ENCODE results near the gene PNPLA1.

PNPLA1 gene

DNA sequence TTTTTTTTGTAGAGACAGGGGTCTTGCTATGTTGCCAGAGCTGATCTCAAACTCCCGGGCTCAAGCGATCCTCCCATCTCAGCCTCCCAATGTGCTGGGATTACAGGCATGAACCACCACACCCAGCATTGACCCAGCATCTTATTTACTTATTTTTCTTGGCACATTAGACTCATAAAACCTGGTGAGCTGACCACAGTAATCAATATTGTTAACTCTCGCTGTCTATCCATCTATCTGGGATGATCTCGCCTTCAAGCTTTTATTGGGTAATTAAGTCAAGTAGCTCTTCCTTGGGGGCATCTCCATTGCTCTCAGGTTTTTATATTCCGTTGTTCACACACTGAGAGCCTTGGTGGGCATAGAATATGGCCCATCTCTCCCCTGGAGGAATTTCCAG is 17.0 kb downstream of the PNPLA1 start:
- Histone ChIP-seq H3K36me3 (ENCODE audit: low read length) (no peaks in the 10 kb centered on the region), H3K27me3 (ENCODE audit: low read length) (peaks cover 3% of the 10 kb centered on the region; the same call in 1 of the 2 replicates), H3K9me2 (replicated peaks; ENCODE audit: insufficient read depth, low read length) (no peaks in the 10 kb centered on the region), H3K79me2 (ENCODE audit: insufficient read depth, low read length) (no peaks in the 10 kb centered on the region), H3F3A (ENCODE audit: insufficient read depth) (no peaks in the 10 kb centered on the region), H3K4me3 (ENCODE audit: insufficient read depth, low read length, poor library complexity, severe bottlenecking) (no peak overlapping the region), H3K9me3 (ENCODE audit: insufficient read depth, low read length) (no peaks in the 10 kb centered on the region), H3K27ac (ENCODE audit: low read depth, low read length) (no peak overlapping the region), H3K4me2 (ENCODE audit: low read depth, low read length, poor library complexity, severe bottlenecking) (no peak overlapping the region), H2AFZ (ENCODE audit: low read depth, low read length, severe bottlenecking) (no peak overlapping the region), H4K20me1 (ENCODE audit: low read depth, low read length) (no peaks in the 10 kb centered on the region), H3K9ac (ENCODE audit: low read length) (no peak overlapping the region)
- TF ChIP-seq CTCF (IDR thresholded peaks at IDR 0.05; ENCODE audit: insufficient read depth, low read length, poor library complexity, severe bottlenecking) = no peak
- TF ChIP-seq EZH2phosphoT487 (conservative IDR thresholded peaks at IDR 0.05; ENCODE audit: low read length) = no peak

- Histone ChIP-seq H3K9me2 (replicated peaks; ENCODE audit: insufficient read depth, low read length) (no peaks in the 10 kb centered on the region), H3K36me3 (ENCODE audit: low read length) (no peaks in the 10 kb centered on the region), H2AFZ (ENCODE audit: low read depth, low read length, severe bottlenecking) (no peak overlapping the region), H4K20me1 (ENCODE audit: low read depth, low read length) (no peaks in the 10 kb centered on the region), H3F3A (ENCODE audit: insufficient read depth) (no peaks in the 10 kb centered on the region), H3K9ac (ENCODE audit: low read length) (no peak overlapping the region), H3K27me3 (ENCODE audit: low read length) (peaks cover 3% of the 10 kb centered on the region; the same call in 1 of the 2 replicates), H3K27ac (ENCODE audit: low read depth, low read length) (no peak overlapping the region), H3K79me2 (ENCODE audit: insufficient read depth, low read length) (no peaks in the 10 kb centered on the region), H3K4me2 (ENCODE audit: low read depth, low read length, poor library complexity, severe bottlenecking) (no peak overlapping the region), H3K4me3 (ENCODE audit: insufficient read depth, low read length, poor library complexity, severe bottlenecking) (no peak overlapping the region), H3K9me3 (ENCODE audit: insufficient read depth, low read length) (no peaks in the 10 kb centered on the region)
- TF ChIP-seq CTCF (IDR thresholded peaks at IDR 0.05; ENCODE audit: insufficient read depth, low read length, poor library complexity, severe bottlenecking) (no peak), EZH2phosphoT487 (conservative IDR thresholded peaks at IDR 0.05; ENCODE audit: low read length) (no peak)
Measured at GRCh38 chr6:36289281-36289878, 19.5 kb downstream of the PNPLA1 start.

DNA sequence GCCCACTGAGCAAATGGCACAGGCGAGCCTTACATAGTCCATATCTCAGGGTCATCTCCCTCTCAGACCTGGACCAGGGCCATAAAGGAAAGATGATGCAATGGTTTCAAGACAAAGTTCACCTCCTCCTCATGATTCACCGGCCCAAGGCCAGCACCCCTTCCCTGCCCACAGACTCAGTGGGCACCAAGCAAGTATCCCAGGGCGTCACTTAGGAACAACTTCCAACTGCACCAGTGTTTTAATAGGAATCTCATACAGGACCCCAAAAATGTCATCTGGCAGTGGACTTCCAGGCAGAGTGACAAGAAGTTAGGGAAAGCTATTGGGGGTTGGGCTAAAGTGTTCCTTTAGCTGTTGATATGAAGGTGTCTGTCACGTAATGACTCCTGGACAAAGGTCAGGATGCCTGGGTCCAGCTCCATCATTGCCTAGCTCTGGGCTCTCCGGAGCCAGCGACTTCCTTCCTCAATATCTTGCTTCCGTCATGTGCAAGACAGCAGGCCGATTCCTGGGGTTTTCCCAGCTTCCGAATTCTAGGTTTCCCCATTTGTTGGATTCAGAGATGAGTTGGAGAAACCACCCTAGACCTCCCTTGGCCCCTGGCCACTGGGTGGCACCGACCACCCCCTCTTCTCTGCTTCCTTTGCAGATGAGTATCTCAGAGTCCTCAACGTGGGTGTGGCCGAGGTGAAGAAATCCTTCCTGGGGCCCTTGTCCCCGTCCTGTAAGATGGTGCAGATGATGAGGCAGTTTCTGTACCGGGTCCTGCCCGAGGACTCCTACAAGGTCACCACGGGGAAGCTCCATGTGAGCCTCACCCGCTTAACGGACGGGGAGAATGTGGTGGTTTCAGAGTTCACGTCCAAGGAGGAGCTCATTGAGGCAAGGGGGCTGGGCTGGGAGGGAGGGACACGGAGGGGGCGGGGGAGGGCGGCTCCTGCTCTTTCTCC is 21.1 kb downstream of the PNPLA1 start:
- no peaks in the 10 kb centered on the region for H3K27me3 ChIP-seq (ENCODE audit: low read length)
- no peak for TF ChIP-seq EZH2phosphoT487 (conservative IDR thresholded peaks at IDR 0.05; ENCODE audit: low read length)
- no peak for TF ChIP-seq CTCF (IDR thresholded peaks at IDR 0.05; ENCODE audit: insufficient read depth, low read length, poor library complexity, severe bottlenecking)
- no peaks in the 10 kb centered on the region for H3K36me3 ChIP-seq (ENCODE audit: low read length)
- no peaks in the 10 kb centered on the region for H3K9me2 ChIP-seq (replicated peaks; ENCODE audit: insufficient read depth, low read length)
- no peak overlapping the region for H3K27ac ChIP-seq (ENCODE audit: low read depth, low read length)
- no peak overlapping the region for H2AFZ ChIP-seq (ENCODE audit: low read depth, low read length, severe bottlenecking)
- no peaks in the 10 kb centered on the region for H4K20me1 ChIP-seq (ENCODE audit: low read depth, low read length)
- H3K9me3 ChIP-seq (ENCODE audit: insufficient read depth, low read length) = no peaks in the 10 kb centered on the region
- H3K4me2 ChIP-seq (ENCODE audit: low read depth, low read length, poor library complexity, severe bottlenecking) = no peak overlapping the region
- no peak overlapping the region for H3K4me3 ChIP-seq (ENCODE audit: insufficient read depth, low read length, poor library complexity, severe bottlenecking)
- no peak overlapping the region for H3K9ac ChIP-seq (ENCODE audit: low read length)
- H3K79me2 ChIP-seq (ENCODE audit: insufficient read depth, low read length) = no peaks in the 10 kb centered on the region
- no peaks in the 10 kb centered on the region for H3F3A ChIP-seq (ENCODE audit: insufficient read depth)
